H9 (cell line): ENCODE data around the gene ERFL. TPM values are rescaled to one million over a fixed set of nuclear protein-coding genes. Genes with fewer than 3 reads are reported as not detected.

ENCODE experiments used
- DNase-seq: peaks from one replicate; pipeline ENCODE4 v3.0.0-alpha.2; 2017
- H2AFZ ChIP-seq: one replicate; pipeline ENCODE4 v1.6.1; 2013; ENCODE audit warnings: mild to moderate bottlenecking, low read length, control low read depth, moderate library complexity
- H2AK5ac ChIP-seq: 2 replicates; pipeline ENCODE4 v1.6.1; 2013; ENCODE audit warnings: low read length, control low read depth, mixed read lengths; ENCODE audit not compliant: insufficient read length
- H2BK120ac ChIP-seq: one replicate; pipeline ENCODE4 v1.6.1; 2013; ENCODE audit warnings: low read depth, mild to moderate bottlenecking, low read length, control low read depth, inconsistent platforms; ENCODE audit not compliant: poor library complexity, severe bottlenecking
- H2BK12ac ChIP-seq: 2 replicates; pipeline ENCODE4 v1.6.1; 2013; ENCODE audit warnings: low read length, control low read depth, mixed read lengths, low read depth; ENCODE audit not compliant: insufficient read length
- H2BK15ac ChIP-seq: 2 replicates; pipeline ENCODE4 v1.6.1; 2013; ENCODE audit warnings: low read depth, low read length, control low read depth
- H2BK20ac ChIP-seq: one replicate; pipeline ENCODE4 v1.6.1; 2013; ENCODE audit warnings: low read depth, mild to moderate bottlenecking, low read length, control low read depth, inconsistent platforms; ENCODE audit not compliant: poor library complexity, severe bottlenecking
- H2BK5ac ChIP-seq: 2 replicates; pipeline ENCODE4 v1.6.1; 2013; ENCODE audit warnings: low read length, control low read depth, mixed read lengths; ENCODE audit not compliant: insufficient read length
- H3K14ac ChIP-seq: 2 replicates; pipeline ENCODE4 v1.6.1; 2013; ENCODE audit warnings: low read length, control low read depth; ENCODE audit not compliant: insufficient read depth
- H3K18ac ChIP-seq: 2 replicates; pipeline ENCODE4 v1.6.1; 2013; ENCODE audit warnings: low read depth, mild to moderate bottlenecking, mixed read lengths, low read length, control low read depth; ENCODE audit not compliant: insufficient read length
- H3K23ac ChIP-seq: 2 replicates; pipeline ENCODE4 v1.6.1; 2013; ENCODE audit warnings: low read length, control low read depth, mixed read lengths, low read depth; ENCODE audit not compliant: insufficient read length
- H3K23me2 ChIP-seq: 2 replicates; pipeline ENCODE4 v1.6.1; 2013; ENCODE audit warnings: low read depth, mild to moderate bottlenecking, mixed read lengths, low read length, control low read depth; ENCODE audit not compliant: insufficient read length, poor library complexity, severe bottlenecking
- H3K27ac ChIP-seq: 2 replicates; pipeline ENCODE4 v1.5.1; 2013; ENCODE audit warnings: low read length, control low read depth, mixed read lengths, low read depth; ENCODE audit not compliant: insufficient read length
- H3K27me3 ChIP-seq: 2 replicates; pipeline ENCODE4 v1.6.1; 2013; ENCODE audit warnings: low read length, control low read depth, inconsistent platforms; ENCODE audit not compliant: insufficient read depth
- H3K4ac ChIP-seq: 2 replicates; pipeline ENCODE4 v1.6.1; 2013; ENCODE audit warnings: low read depth, mild to moderate bottlenecking, control low read depth, inconsistent platforms, low read length, moderate library complexity
- H3K4me1 ChIP-seq: 2 replicates; pipeline ENCODE4 v1.6.1; 2013; ENCODE audit warnings: low read length, control low read depth, inconsistent platforms; ENCODE audit not compliant: insufficient read depth
- H3K4me2 ChIP-seq: 2 replicates; pipeline ENCODE4 v1.6.1; 2013; ENCODE audit warnings: low read length, control low read depth, mixed read lengths; ENCODE audit not compliant: insufficient read length, insufficient read depth
- H3K56ac ChIP-seq: 2 replicates; pipeline ENCODE4 v1.6.1; 2013; ENCODE audit warnings: low read depth, mild to moderate bottlenecking, mixed read lengths, low read length, control low read depth; ENCODE audit not compliant: insufficient read length
- H3K79me1 ChIP-seq: 2 replicates; pipeline ENCODE4 v1.6.1; 2013; ENCODE audit warnings: low read depth, mild to moderate bottlenecking, moderate library complexity, low read length, control low read depth, inconsistent platforms; ENCODE audit not compliant: insufficient read depth, poor library complexity, severe bottlenecking
- H3K79me2 ChIP-seq: 2 replicates; pipeline ENCODE4 v1.6.1; 2013; ENCODE audit warnings: low read length, control low read depth, inconsistent platforms; ENCODE audit not compliant: insufficient read depth
- H3K9ac ChIP-seq: 2 replicates; pipeline ENCODE4 v1.6.1; 2013; ENCODE audit warnings: low read length, control low read depth, mixed read lengths; ENCODE audit not compliant: insufficient read length; ENCODE audit errors: extremely low read depth
- H3K9me3 ChIP-seq: one replicate; pipeline ENCODE4 v1.6.1; 2013; ENCODE audit warnings: low read depth, low read length, inconsistent platforms; ENCODE audit not compliant: control insufficient read depth
- H3T11ph ChIP-seq: one replicate; pipeline ENCODE4 v1.6.1; 2013; ENCODE audit warnings: mild to moderate bottlenecking, low read length, control low read depth, inconsistent platforms
- H4K20me1 ChIP-seq: one replicate; pipeline ENCODE4 v1.6.1; 2013; ENCODE audit not compliant: control insufficient read depth, insufficient read length, insufficient read depth
- H4K5ac ChIP-seq: 2 replicates; pipeline ENCODE4 v1.6.1; 2013; ENCODE audit warnings: low read depth, mild to moderate bottlenecking, mixed read lengths, low read length, control low read depth; ENCODE audit not compliant: insufficient read length
- H4K8ac ChIP-seq: replicated peaks from 2 replicates; pipeline ENCODE4 v1.6.1; 2013; ENCODE audit warnings: low read length, control low read depth, mixed read lengths, low read depth; ENCODE audit not compliant: insufficient read length
- H4K91ac ChIP-seq: 2 replicates; pipeline ENCODE4 v1.6.1; 2013; ENCODE audit warnings: low read depth, mild to moderate bottlenecking, moderate library complexity, mixed read lengths, low read length, control low read depth; ENCODE audit not compliant: insufficient read length
- H3K27ac Mint-ChIP-seq, 3 experiments: 2 replicates in 2 of 3; 3 replicates in 1 of 3; pipeline ENCODE4 v1.8.0; 2020 to 2021; ENCODE audit warnings: mixed read lengths in 3 of 3, mild to moderate bottlenecking in 1 of 3, moderate library complexity in 1 of 3
- H3K27me3 Mint-ChIP-seq: 2 replicates; pipeline ENCODE4 v1.8.0; 2021; ENCODE audit warnings: low read depth, mild to moderate bottlenecking, moderate library complexity, mixed read lengths
- H3K36me3 Mint-ChIP-seq, 3 experiments: 2 replicates in 2 of 3; 3 replicates in 1 of 3; pipeline ENCODE4 v1.8.0; 2020 to 2021; ENCODE audit warnings: low read depth in 3 of 3, mixed read lengths in 3 of 3; ENCODE audit not compliant: insufficient read depth in 1 of 3
- H3K4me1 Mint-ChIP-seq, 2 experiments: 2 replicates each; pipeline ENCODE4 v1.8.0; 2020; ENCODE audit warnings: mixed read lengths in 2 of 2
- H3K4me3 Mint-ChIP-seq, 2 experiments: 2 replicates in 1 of 2; 3 replicates in 1 of 2; pipeline ENCODE4 v1.8.0; 2020 to 2021; ENCODE audit warnings: mild to moderate bottlenecking in 2 of 2, mixed read lengths in 2 of 2, moderate library complexity in 1 of 2
- H3K9me3 Mint-ChIP-seq, 2 experiments: 2 replicates in 1 of 2; 3 replicates in 1 of 2; pipeline ENCODE4 v1.8.0; 2020; ENCODE audit warnings: mild to moderate bottlenecking in 2 of 2, mixed read lengths in 2 of 2, moderate library complexity in 1 of 2
- WGBS: extraction: QIAGEN DNeasy Blood & Tissue Kit; methylation state at CpG from one replicate; pipeline ENCODE4 v1.1.7; 2013; ENCODE audit warnings: missing lambda C conversion rate, low lambda C conversion rate, mixed read lengths; ENCODE audit not compliant: insufficient read length; ENCODE audit errors: extremely low coverage; 5-methylcytosine and 5-hydroxymethylcytosine counted together
- total RNA-seq: library from RNA; stranded (reverse); gene quantifications from 2 replicates; pipeline ENCODE4 v1.2.1, GENCODE V29; 2021
- TF ChIP-seq, protein P1 (sequence below): fragments of 200-600 bp; sonication (generic); conservative IDR thresholded peaks from 3 replicates; pipeline ENCODE4 v1.8.0; 2021; ENCODE audit warnings: antibody characterized with exemption, mild to moderate bottlenecking

ERFL gene
- total RNA-seq, 1 experiment from 2014 or later = 0.22 TPM

DNA sequence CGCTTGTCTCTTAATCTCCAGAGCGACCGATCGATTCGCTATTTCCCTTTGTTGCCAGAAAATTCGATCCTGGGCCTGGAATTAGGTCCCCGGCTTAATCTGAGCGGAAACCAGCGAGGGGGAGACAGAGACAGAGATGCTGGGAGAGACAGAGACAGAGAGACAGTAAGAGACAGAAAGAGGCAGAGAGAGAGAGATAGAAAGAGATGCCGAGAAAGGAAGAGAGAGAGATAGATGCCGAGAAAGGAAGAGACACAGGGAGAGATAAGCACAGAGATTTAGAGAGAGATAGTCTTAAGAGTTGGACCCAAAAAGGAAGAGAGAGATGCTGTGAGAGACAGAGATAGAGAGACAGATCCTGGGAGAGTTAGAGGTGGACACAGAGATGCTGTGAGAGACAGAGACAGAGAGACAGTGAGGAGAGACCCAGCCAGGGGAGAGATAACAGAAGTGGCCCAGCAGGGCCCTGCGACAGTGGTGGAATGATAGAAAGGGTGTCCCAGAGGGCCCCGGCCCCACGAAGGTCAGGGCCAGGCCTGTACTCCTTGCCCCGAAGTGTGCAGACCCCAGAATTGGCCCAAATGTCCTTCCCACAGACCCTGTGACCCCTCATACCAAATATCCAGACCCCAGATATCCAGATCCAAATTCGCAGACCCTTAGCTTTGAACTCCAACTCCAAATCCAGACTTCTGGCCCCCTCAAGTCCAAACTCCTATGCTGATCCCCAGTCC is 1.3 kb downstream of the ERFL start:
- Histone ChIP-seq H2BK20ac (no peak overlapping the region), H2BK12ac (no peak overlapping the region), H3K9ac (no peak overlapping the region), H3K14ac (no peak overlapping the region), H2BK5ac (no peak overlapping the region), H3K4me1 (peaks cover 5% of the 10 kb centered on the region; the same call in 1 of the 2 replicates), H3K79me1 (no peaks in the 10 kb centered on the region), H4K8ac (no peak overlapping the region), H3K23me2 (peaks cover 2% of the 10 kb centered on the region), H3K4ac (no peak overlapping the region), H3K23ac (no peak overlapping the region), H2AK5ac (no peak overlapping the region), H4K91ac (no peak overlapping the region), H3T11ph (no peak overlapping the region), H3K18ac (no peak overlapping the region), H3K27me3 (peaks cover 91% of the 10 kb centered on the region), H4K5ac (no peak overlapping the region), H2AFZ (no peak overlapping the region), H2BK15ac (no peak overlapping the region), H2BK120ac (no peak overlapping the region), H4K20me1 (no peaks in the 10 kb centered on the region), H3K9me3 (no peaks in the 10 kb centered on the region), H3K79me2 (no peaks in the 10 kb centered on the region), H3K27ac (no peak overlapping the region), H3K4me2 (no peak overlapping the region), H3K56ac (no peak overlapping the region)
- H3K9me3 Mint-ChIP-seq = peaks cover 0 to 3% of the 10 kb centered on the region in 2 experiments; a peak in 4 of 5 replicates
- no peak overlapping the region for H3K4me3 Mint-ChIP-seq
- no peak overlapping the region for H3K27ac Mint-ChIP-seq
- WGBS = no CpG with 5 or more reads among the region's 16 CpGs
- H3K4me1 Mint-ChIP-seq = peaks cover 16 to 35% of the 10 kb centered on the region in 2 experiments
- TF ChIP-seq, protein P1, sequence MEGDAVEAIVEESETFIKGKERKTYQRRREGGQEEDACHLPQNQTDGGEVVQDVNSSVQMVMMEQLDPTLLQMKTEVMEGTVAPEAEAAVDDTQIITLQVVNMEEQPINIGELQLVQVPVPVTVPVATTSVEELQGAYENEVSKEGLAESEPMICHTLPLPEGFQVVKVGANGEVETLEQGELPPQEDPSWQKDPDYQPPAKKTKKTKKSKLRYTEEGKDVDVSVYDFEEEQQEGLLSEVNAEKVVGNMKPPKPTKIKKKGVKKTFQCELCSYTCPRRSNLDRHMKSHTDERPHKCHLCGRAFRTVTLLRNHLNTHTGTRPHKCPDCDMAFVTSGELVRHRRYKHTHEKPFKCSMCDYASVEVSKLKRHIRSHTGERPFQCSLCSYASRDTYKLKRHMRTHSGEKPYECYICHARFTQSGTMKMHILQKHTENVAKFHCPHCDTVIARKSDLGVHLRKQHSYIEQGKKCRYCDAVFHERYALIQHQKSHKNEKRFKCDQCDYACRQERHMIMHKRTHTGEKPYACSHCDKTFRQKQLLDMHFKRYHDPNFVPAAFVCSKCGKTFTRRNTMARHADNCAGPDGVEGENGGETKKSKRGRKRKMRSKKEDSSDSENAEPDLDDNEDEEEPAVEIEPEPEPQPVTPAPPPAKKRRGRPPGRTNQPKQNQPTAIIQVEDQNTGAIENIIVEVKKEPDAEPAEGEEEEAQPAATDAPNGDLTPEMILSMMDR = no peak
- peaks cover 15% of the 10 kb centered on the region for H3K27me3 Mint-ChIP-seq
- no peak for DNase-seq
- no peaks in the 10 kb centered on the region for H3K36me3 Mint-ChIP-seq
